Coronary artery (tissue), 2 donors: ENCODE measurements around the gene RASSF1.
A peak's percentile ranks its signal among the peaks of the same experiment; 100 is the strongest.

Experiments used
- DNase-seq: peaks from one replicate; pipeline ENCODE4 v3.0.0-alpha.2; 2017; ENCODE audit warnings: low spot score
- H3K27ac ChIP-seq, 2 donors: fragments of 200-600 bp; sonication (generic); one replicate each; pipeline ENCODE4 v1.5.1; 2016 to 2019
- H3K4me3 ChIP-seq: fragments of 200-600 bp; sonication (generic); 2 replicates; pipeline ENCODE4 v1.5.1; 2016; ENCODE audit warnings: mild to moderate bottlenecking, moderate library complexity
- TF ChIP-seq, protein P1 (sequence below): fragments of 200-600 bp; sonication (generic); IDR thresholded peaks from one replicate; pipeline ENCODE4 v1.5.1; 2019; ENCODE audit warnings: antibody characterized with exemption

Gene RASSF1

GRCh38 chr3:50345008-50345407 lies 4.4 kb upstream of the RASSF1 start:
- no peak for DNase-seq
- Histone ChIP-seq H3K4me3 (peak overlapping the region; percentile 62), H3K27ac (no peak overlapping the region)
- TF ChIP-seq, protein P1, sequence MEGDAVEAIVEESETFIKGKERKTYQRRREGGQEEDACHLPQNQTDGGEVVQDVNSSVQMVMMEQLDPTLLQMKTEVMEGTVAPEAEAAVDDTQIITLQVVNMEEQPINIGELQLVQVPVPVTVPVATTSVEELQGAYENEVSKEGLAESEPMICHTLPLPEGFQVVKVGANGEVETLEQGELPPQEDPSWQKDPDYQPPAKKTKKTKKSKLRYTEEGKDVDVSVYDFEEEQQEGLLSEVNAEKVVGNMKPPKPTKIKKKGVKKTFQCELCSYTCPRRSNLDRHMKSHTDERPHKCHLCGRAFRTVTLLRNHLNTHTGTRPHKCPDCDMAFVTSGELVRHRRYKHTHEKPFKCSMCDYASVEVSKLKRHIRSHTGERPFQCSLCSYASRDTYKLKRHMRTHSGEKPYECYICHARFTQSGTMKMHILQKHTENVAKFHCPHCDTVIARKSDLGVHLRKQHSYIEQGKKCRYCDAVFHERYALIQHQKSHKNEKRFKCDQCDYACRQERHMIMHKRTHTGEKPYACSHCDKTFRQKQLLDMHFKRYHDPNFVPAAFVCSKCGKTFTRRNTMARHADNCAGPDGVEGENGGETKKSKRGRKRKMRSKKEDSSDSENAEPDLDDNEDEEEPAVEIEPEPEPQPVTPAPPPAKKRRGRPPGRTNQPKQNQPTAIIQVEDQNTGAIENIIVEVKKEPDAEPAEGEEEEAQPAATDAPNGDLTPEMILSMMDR, result no peak

GRCh38 chr3:50342813-50343633 lies 2.4 kb upstream of the RASSF1 start:
- no peak for DNase-seq
- TF ChIP-seq, protein P1, result no peak
- Histone ChIP-seq H3K4me3 (no peak overlapping the region), H3K27ac (no peak overlapping the region)

DNA sequence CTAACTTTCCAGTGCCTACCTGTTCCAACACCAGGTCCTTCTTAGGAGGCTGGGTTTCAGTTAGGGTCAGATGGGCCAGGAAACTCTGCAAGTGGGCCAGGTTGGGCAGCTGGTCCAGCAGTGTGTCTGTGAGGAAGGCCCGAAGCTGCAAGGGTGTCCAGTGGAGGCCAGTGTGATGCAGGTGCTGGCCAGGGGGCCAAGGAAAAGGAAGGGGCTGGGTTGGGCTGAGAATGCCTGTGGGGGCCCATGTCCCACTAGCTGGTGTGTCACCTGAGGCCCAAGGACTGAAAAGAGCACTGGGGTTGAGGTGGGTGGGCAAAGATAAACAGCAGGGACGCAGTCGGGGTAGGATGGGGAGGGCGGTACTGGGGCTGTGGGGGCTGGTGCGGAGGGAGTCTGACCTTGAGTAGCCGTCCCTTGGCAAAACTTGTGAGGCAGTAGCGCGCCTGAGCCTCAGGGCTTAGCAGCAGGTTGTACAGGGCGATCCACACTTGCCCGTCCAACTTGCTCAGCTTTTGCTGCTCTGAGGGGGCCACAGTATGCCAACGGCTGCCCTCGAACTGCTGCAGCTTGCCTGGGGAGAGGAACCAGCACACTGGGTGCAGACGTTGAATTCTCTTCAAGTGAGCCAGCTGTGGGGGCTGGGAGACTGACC lies 1.5 kb upstream of the RASSF1 start:
- no peak overlapping the region for H3K27ac ChIP-seq
- DNase-seq, result no peak
- H3K4me3 ChIP-seq, result no peak overlapping the region
- TF ChIP-seq, protein P1, result no peak

GRCh38 chr3:50341537-50341936 lies 901 bp upstream of the RASSF1 start:
- DNase-seq, result no peak
- Histone ChIP-seq H3K4me3 (peak overlapping the region; percentile 73), H3K27ac (peak overlapping the region; percentile 82 to 99)
- TF ChIP-seq, protein P1, result no peak

GRCh38 chr3:50340147-50340447 lies 539 bp downstream of the RASSF1 start:
- TF ChIP-seq, protein P1, result no peak
- Histone ChIP-seq H3K27ac (peak overlapping the region; percentile 82 to 99), H3K4me3 (peak overlapping the region; percentile 73)
- DNase-seq, result no peak

DNA sequence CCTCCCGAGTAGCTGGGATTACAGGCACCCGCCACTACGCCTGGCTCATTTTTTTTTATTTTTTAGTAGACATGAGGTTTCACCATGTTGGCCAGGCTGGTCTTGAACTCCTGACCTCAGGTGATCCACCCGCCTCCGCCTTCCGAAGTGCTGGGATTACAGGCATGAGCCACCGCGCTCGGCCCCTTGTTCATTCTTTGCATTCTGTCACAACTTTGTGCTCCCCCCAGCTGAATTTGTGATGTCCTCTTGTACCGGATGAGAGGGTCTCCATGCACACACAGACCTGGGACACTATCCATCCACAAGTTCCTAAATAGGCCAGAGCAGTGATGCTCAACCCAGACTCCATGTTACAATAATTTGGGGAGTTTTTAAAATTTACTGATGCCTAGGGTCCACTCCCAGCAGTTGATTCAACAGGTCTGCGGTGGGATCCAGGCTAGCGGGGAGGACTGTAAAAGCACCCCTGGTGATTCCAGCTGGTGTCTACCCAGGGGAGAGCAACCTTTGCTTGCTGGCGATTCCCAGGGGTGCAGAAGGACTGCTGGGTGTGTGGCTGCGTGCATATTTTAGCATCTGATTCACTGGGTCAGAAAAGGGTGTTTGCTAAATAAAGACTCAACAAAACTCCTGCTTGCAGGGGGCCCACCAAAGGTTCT lies 1.0 kb downstream of the RASSF1 start:
- TF ChIP-seq, protein P1, result no peak
- DNase-seq, result no peak
- Histone ChIP-seq H3K27ac (peak overlapping the region; percentile 82 to 99), H3K4me3 (peak overlapping the region; percentile 73)
